Posterior vena cava (tissue), 2 donors: ENCODE data around the gene C1orf21. TPM values are rescaled to one million over a fixed set of nuclear protein-coding genes. Genes with fewer than 3 reads are reported as not detected.

Experiments used
- DNase-seq: peaks from one replicate; pipeline ENCODE4 v3.0.0-alpha.2; 2020; ENCODE audit warnings: low spot score
- intact Hi-C, 2 donors: fragments of 100-400 bp; cut with DNase I; formaldehyde crosslinking; loops; one replicate each; pipeline versions ENCODE4 v1.14.1 to v1.14.2; 2022 to 2023
- total RNA-seq, 2 donors: library from RNA; stranded (reverse); fragmentation: NEBNext Ultra II Directional; extraction: Animal tissue kit (Norgen Biotek cat#: 25700); gene quantifications; one replicate each; pipeline ENCODE4 v1.2.1, GENCODE V29; 2021
- donor health status: DM: yes; HTN: yes; CAD: no.
- donor health status: DM: yes; HTN: yes; CAD: no.

Gene C1orf21
- total RNA-seq, 2 donors from 2014 or later = 64.5 to 69.3 TPM

- intact Hi-C loops = loop anchor here in 1 of 2 donors (2.0 kb wide), 1 partner anchor 17 kb away; no protein-coding TSS in a partner anchor
Observed at GRCh38 chr1:184405801-184406142, 18.9 kb downstream of the C1orf21 start.

DNA sequence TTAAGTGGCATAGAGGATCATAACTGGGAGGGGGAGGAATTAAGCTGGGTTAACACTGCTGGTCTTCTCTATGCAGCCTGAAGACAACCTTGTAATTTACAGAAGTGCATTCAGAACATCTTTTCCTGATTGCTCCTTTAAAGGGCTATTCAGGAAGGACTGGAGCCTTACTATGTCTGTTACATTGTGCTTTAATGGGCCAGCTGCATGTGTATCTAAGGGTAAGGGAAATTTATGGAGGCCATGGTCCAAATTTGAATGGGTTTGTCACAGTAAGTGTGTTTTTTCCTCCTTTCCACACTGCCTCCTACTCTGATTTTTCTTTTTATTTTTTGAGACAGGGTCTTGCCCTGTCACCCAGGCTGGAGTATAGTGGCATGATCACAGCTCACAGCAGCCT is 19.6 kb downstream of the C1orf21 start:
- intact Hi-C loops = loop anchor here in 1 of 2 donors (2.0 kb wide), 1 partner anchor 16 kb away; no protein-coding TSS in a partner anchor

More at GRCh38 chr1:184405801-184406142, 18.9 kb downstream of the C1orf21 start:
- no peak for DNase-seq

DNA sequence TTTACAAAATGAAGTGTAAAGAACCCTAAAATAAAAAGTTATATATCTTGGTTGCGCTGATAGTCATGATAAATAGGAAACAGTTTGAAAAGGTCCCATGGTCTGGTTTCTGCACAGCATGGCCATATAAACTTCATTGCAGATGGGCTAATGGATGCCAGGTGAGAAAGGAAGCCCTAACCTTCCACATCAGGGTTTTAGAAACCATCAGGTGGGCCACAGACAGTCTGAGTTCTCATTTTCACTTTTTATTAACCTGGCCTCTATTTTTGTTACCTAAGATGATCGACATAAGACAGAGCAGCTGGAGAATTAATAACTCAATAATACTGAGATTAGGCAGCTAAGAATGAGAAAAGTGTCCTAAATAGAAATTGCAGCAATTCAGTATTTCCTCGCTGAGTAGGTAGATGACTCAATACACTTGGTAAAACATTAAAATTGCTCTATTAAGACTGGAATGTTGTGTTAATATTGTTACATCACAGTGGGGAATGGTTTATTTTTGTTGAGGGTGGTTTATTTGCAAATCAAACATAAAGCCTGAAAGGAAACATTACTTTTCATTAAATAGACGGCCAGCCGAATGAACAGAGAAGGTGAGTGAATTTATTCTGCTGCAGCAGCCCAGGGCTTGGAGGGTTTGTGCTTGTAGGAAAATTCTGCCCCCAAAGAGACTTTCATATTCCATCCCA is 21.1 kb downstream of the C1orf21 start:
- intact Hi-C loops = loop anchor here in 1 of 2 donors (2.0 kb wide), 1 partner anchor 15 kb away; no protein-coding TSS in a partner anchor
- DNase-seq = no peak

More for the DNA sequence above, 19.6 kb downstream of the C1orf21 start:
- DNase-seq = no peak

DNA sequence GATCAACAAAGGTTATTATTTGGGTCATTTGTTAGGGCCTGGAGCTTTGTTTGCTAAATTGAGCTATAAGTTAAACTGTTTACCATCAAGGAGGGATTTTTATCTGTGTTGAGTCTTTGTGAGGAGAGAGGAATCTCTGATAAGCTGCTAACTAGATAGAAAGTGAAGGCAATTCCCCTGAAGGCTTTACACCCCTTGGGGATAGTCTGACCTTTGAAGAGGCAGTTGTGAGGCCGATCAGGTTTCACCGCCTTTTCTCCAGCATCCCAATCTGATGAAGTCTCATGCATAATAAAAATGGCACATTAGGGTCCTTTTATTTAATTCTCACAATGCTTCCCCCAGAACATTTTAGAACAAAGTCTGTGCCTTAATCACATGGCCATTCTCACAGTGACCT is 21.8 kb downstream of the C1orf21 start:
- DNase-seq = no peak
- intact Hi-C loops = no loop called here

- no peak for DNase-seq
Observed at GRCh38 chr1:184409011-184409410, 22.2 kb downstream of the C1orf21 start.

GRCh38 chr1:184412472-184412871 is 25.6 kb downstream of the C1orf21 start:
- no peak for DNase-seq
- intact Hi-C loops = no loop called here

More at GRCh38 chr1:184409011-184409410, 22.2 kb downstream of the C1orf21 start:
- intact Hi-C loops = no loop called here

DNA sequence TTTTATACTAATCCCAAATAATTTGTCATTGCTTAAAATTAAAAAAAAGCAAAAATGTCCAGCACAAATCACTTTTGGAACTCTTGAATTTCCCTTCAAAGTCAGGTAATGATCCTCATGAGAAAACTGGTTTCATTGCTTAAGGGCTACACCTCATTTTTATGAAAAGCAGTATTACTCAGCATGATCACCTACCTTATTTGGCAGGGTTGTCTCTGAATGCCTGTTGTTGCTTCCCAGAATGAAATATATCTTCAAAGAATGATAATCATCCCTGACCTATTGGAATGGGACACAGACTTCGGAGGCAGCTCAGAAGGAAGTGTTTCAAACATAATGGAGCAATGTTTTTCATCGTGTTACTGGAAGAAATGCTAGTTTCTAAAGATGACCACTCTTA is 29.7 kb downstream of the C1orf21 start:
- intact Hi-C loops = no loop called here
- no peak for DNase-seq

GRCh38 chr1:184416946-184417345 is 30.1 kb downstream of the C1orf21 start:
- no peak for DNase-seq

DNA sequence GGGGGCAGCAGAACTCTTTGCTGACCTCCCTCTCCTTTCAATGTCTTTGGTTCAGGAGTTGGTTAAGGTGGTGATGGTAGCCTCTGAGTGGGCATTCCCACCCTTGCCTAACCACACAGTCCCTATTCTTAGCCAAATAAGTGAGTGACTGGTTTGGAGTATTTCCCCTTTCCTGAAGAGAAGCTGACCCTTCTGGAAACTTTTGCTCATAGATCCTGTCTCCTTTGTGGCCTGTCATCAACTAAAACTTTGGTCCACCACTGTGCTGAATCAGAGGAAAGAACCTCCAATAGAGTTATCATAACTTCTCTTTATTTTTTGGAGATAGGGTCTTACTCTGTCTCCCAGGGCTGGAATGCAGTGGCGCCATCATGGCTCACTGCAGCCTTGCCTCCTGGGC is 31.1 kb downstream of the C1orf21 start:
- intact Hi-C loops = no loop called here

More at GRCh38 chr1:184416946-184417345, 30.1 kb downstream of the C1orf21 start:
- intact Hi-C loops = no loop called here

GRCh38 chr1:184418652-184419349 is 32.0 kb downstream of the C1orf21 start:
- intact Hi-C loops = no loop called here
- no peak for DNase-seq

More for the DNA sequence above, 31.1 kb downstream of the C1orf21 start:
- no peak for DNase-seq

DNA sequence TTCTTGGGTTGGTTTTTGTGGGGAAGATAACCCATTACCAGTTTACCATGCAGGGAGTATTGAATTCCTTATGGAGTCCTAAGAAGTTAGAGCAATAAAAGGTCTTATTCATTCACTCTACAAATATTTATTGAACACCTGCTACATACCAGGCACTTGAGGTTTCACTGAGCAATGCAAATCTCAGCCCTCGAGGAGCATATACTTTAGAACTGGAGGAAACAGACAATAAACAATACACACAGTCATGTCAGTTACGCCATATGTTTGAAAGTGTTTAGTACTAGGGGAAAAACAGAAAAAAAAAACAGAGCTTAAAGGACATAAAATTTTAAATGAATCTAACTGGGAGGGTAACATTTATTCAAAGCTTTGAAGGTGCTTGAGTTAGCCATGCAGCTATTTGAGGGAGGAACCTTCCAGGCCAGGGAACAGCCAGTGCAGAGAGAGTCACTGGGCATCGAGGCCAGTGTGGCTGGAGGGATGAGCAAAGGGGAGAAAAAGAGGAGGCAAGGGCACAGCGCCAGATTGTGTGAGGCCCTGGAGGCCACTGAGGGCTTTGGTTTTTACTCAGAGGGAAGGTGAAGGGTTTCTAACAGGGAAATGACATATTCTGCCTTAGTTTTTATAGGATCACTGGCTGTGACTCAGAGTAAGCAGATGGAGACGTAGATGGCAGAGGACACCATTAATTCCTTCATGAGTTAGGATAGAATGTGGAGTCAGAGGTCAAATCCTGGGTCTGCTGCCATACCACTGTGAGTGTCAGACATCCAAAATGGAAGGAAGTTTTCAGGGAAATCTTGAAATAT is 32.7 kb downstream of the C1orf21 start:
- intact Hi-C loops = no loop called here
- DNase-seq = no peak

- intact Hi-C loops = loop anchor here in 1 of 2 donors (2.0 kb wide), 1 partner anchor 16 kb away; no protein-coding TSS in a partner anchor
- DNase-seq = no peak
Observed at GRCh38 chr1:184422490-184423233, 35.8 kb downstream of the C1orf21 start.

GRCh38 chr1:184423649-184424048 is 36.8 kb downstream of the C1orf21 start:
- intact Hi-C loops = loop anchor here in 1 of 2 donors (2.0 kb wide), 1 partner anchor 17 kb away; no protein-coding TSS in a partner anchor

GRCh38 chr1:184424157-184424556 is 37.3 kb downstream of the C1orf21 start:
- DNase-seq = no peak
- intact Hi-C loops = no loop called here

More at GRCh38 chr1:184423649-184424048, 36.8 kb downstream of the C1orf21 start:
- no peak for DNase-seq

GRCh38 chr1:184424945-184425344 is 38.1 kb downstream of the C1orf21 start:
- intact Hi-C loops = no loop called here
- no peak for DNase-seq

DNA sequence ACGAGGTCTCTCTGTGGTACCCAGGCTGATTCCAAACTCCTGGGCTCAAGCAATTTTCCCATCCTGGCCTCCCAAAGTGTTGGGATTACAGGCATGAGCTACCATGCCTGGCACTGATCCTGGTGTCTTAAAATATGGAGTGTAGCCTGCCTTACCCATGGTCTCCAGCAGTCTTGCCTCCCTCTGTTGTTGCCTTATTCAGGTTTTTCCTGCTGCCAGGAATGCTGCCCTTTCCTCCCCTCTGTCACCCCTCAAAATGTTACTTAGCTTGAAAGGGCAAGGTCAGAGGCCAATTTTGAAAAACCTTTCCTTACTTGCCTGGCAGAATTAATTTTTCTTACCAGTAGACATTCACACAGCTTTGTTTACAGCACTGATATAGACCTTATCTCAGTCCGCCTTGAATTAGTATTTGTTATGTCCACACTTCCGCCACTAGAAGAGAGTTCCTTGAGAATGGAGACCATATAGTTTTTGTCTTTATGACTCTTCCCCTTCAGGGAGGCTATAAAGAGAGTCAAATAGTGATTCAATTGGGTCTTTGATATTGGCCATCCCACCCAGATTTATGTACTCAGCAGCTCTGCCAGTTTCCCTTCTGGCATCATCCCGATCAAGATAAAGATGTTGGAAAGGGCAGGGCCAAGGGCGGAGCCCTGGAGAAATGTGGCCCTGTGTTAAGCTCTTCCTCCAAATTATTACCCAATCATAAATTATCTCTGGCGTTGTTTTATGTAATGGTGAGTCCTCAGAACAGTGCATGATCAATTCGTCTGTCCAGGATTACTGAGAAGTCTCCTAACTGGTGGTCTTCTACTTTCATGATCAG is 38.8 kb downstream of the C1orf21 start:
- no peak for DNase-seq
- intact Hi-C loops = no loop called here

- intact Hi-C loops = no loop called here
- DNase-seq = no peak
Observed at GRCh38 chr1:184426278-184426674, 39.4 kb downstream of the C1orf21 start.

GRCh38 chr1:184427722-184428121 is 40.9 kb downstream of the C1orf21 start:
- no peak for DNase-seq
- intact Hi-C loops = no loop called here
